NCI-H128 (cell line): ENCODE measurements around the gene NPSR1.
"Not testable (repeated sequence)": the region's sequence is repeated elsewhere in the genome, so short reads cannot be mapped to it uniquely, and the experiment has no call there.

ENCODE experiments used
- DNase-seq: peaks from one replicate; lab custom pipeline; 2025; ENCODE audit not compliant: unreplicated experiment; lab: John Stamatoyannopoulos, UW

NPSR1 gene

GRCh38 chr7:34832020-34832419, 174.0 kb downstream of the NPSR1 start:
- no peak for DNase-seq

GRCh38 chr7:34835901-34836600, 178.0 kb downstream of the NPSR1 start:
- no peak for DNase-seq

- DNase-seq = no peak
Observed at GRCh38 chr7:34837316-34837715, 179.3 kb downstream of the NPSR1 start.

GRCh38 chr7:34837801-34838201, 179.8 kb downstream of the NPSR1 start:
- no peak for DNase-seq

GRCh38 chr7:34838329-34838728, 180.3 kb downstream of the NPSR1 start:
- no peak for DNase-seq

GRCh38 chr7:34839645-34840044, 181.6 kb downstream of the NPSR1 start:
- no peak for DNase-seq

GRCh38 chr7:34840176-34840785, 182.3 kb downstream of the NPSR1 start:
- DNase-seq = no peak

- DNase-seq = no peak
Observed at GRCh38 chr7:34841326-34841725, 183.3 kb downstream of the NPSR1 start.

- no peak for DNase-seq
Observed at GRCh38 chr7:34842782-34843181, 184.8 kb downstream of the NPSR1 start.

GRCh38 chr7:34844406-34844805, 186.4 kb downstream of the NPSR1 start:
- DNase-seq = no peak

- DNase-seq = no peak
Observed at GRCh38 chr7:34844936-34845665, 187.1 kb downstream of the NPSR1 start.

- DNase-seq = no peak
Observed at GRCh38 chr7:34845666-34846361, 187.8 kb downstream of the NPSR1 start.

- DNase-seq = no peak
Observed at GRCh38 chr7:34846976-34847375, 189.0 kb downstream of the NPSR1 start.

- DNase-seq = no peak
Observed at GRCh38 chr7:34848670-34849069, 190.7 kb downstream of the NPSR1 start.

GRCh38 chr7:34849163-34849960, 191.3 kb downstream of the NPSR1 start:
- no peak for DNase-seq

- no peak for DNase-seq
Observed at GRCh38 chr7:34849986-34850385, 192.0 kb downstream of the NPSR1 start.

- no peak for DNase-seq
Observed at GRCh38 chr7:34850681-34851080, 192.7 kb downstream of the NPSR1 start.

- no peak for DNase-seq
Observed at GRCh38 chr7:34851431-34851830, 193.4 kb downstream of the NPSR1 start.

GRCh38 chr7:34858444-34858843, 200.4 kb downstream of the NPSR1 start:
- DNase-seq = not testable (repeated sequence)

- not testable (repeated sequence) for DNase-seq
Observed at GRCh38 chr7:34859281-34859680, 201.3 kb downstream of the NPSR1 start.

GRCh38 chr7:34866222-34866621, 208.2 kb downstream of the NPSR1 start:
- DNase-seq = not testable (repeated sequence)
